Body of pancreas (tissue), 4 donors: Measurements from ENCODE around the gene ACIN1.

Experiments used
- POLR2A ChIP-seq, 3 donors: fragments of 450-650 bp; IDR thresholded peaks; one replicate each; pipeline ENCODE4 v1.6.1; 2016; ENCODE audit warnings: antibody characterized with exemption in 3 of 3, mild to moderate bottlenecking in 2 of 3
- TF ChIP-seq, protein P1 (sequence below), 7 experiments: fragments of 450-650 bp in 4 of 7; fragments of 200-600 bp in 3 of 7; sonication (generic) in 3 of 7; IDR thresholded peaks; one replicate each; pipeline ENCODE4 v1.5.1; 2016 to 2019; ENCODE audit warnings: antibody characterized with exemption in 7 of 7

DNA sequence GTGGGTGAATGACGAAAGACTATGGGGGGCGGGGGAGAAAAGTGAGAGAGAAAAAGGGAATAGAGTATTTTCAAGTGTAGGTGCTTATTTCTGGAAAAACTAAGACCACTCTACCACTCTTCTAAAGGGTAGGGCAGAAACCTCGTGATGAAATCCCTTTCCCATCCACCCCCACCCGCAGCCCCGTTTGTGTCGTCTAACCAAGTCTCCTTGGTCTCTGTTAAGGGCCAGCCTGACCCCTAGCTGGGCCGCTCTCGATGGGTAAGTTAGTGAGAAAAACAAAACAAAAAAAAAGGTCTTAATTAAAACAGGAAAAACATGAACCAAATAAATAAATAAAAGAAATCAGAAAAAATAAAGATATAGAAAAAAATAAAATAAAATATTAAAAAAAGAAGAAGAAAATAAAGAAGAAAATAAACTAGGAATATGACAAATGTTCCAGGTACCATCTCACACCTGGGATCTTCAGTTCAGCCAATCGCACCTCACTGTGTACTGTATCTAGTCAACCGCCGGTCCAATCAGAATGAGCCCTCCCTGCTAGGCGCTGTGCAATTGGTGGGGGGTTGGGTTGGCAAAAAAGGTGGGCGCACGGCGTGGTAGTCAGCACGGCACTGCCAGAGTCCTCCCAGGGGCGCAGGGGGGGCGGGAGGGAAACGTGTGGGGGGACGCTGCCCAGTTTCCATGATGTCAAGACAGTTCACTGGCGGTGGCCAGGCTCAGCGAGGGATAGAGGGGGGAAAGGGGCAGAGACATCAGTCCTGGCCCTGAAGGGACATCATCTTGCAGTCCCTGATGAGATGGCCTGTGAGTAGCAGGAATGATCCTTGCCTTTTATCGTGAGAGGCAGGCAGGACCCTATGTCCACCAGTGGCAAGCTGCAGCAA, 27.8 kb downstream of the ACIN1 start:
- no peak for TF ChIP-seq POLR2A (IDR thresholded peaks at IDR 0.05)
- TF ChIP-seq, protein P1, sequence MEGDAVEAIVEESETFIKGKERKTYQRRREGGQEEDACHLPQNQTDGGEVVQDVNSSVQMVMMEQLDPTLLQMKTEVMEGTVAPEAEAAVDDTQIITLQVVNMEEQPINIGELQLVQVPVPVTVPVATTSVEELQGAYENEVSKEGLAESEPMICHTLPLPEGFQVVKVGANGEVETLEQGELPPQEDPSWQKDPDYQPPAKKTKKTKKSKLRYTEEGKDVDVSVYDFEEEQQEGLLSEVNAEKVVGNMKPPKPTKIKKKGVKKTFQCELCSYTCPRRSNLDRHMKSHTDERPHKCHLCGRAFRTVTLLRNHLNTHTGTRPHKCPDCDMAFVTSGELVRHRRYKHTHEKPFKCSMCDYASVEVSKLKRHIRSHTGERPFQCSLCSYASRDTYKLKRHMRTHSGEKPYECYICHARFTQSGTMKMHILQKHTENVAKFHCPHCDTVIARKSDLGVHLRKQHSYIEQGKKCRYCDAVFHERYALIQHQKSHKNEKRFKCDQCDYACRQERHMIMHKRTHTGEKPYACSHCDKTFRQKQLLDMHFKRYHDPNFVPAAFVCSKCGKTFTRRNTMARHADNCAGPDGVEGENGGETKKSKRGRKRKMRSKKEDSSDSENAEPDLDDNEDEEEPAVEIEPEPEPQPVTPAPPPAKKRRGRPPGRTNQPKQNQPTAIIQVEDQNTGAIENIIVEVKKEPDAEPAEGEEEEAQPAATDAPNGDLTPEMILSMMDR (IDR thresholded peaks at IDR 0.05), result no peak
